Colon (tissue), 2 donors: ENCODE data around the gene SHISAL1.
"Not testable (repeated sequence)": the region's sequence is repeated elsewhere in the genome, so short reads cannot be mapped to it uniquely, and the experiment has no call there.

ENCODE experiments used
- FAIRE-seq: peaks from 2 replicates; lab custom pipeline; 2012; peaks lifted over from hg19 to GRCh38; lab: Jason Lieb, UNC
- donor health status: control.
- donor health status: control.

Gene SHISAL1

GRCh38 chr22:44260216-44261035 is 52.3 kb downstream of the SHISAL1 start:
- no peak for FAIRE-seq

DNA sequence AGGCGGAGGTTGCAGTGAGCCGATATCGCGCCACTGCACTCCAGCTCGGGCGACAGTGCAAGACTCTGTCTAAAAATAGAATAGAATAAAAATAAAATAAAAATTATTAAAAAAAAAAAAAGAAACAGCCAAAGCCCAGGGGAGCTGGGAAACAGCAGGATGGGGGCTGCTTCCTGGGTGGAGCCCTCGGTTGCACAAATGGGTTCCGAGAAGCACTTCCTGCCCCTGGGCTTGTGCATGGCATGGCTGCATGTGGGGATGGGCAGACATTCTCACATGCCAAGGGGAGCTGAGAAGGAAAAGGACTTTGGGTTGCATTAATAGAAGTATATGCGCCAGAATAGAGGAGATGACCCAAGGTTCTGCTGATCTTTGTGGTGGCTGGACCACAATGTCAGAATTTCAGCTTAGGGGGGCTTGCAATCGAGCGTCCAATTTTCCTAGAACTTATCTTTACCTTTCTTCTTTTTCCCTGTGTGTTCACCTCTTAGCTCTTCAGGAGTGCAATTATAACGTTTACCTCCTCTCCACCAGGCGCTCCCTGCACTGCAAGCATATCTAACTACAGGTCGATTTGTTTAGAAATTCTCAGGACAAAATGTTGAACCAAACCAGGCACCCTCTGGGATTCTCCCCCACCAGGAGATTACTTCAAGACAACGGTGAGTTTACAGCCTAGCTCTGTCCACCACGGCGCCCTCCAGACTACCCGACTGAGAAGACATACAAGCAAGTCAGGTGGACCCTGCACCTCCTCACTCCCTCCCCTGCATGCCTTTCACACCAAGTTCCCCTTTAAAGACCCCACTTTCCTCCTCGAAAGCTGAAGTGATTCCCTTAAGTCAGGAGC is 53.2 kb downstream of the SHISAL1 start:
- no peak for FAIRE-seq

- no peak for FAIRE-seq
Measured at GRCh38 chr22:44256556-44257485, 55.9 kb downstream of the SHISAL1 start.

DNA sequence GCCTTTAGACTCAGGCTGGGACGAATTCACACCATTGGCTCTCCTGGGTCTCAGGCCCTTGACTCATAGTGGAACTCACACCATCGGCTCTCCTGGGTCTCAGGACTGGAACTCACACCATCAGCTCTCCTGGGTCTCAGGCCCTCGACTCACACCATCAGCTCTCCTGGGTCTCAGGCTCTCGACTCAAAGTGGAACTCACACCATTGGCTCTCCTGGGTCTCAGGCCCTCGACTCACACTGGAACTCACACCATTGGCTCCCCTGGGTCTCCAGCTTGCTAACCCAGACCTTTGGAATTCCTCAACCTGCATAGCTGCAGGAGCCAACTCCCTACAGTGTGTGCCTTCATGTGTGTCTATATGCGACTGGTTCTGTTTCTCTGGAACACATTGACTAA is 56.7 kb downstream of the SHISAL1 start:
- FAIRE-seq: no peak

GRCh38 chr22:44254811-44255210 is 57.9 kb downstream of the SHISAL1 start:
- FAIRE-seq: no peak

GRCh38 chr22:44249376-44250147 is 63.2 kb downstream of the SHISAL1 start:
- no peak for FAIRE-seq

- FAIRE-seq: no peak
Measured at GRCh38 chr22:44248926-44249325, 63.8 kb downstream of the SHISAL1 start.

GRCh38 chr22:44247923-44248892 is 64.5 kb downstream of the SHISAL1 start:
- FAIRE-seq: no peak

DNA sequence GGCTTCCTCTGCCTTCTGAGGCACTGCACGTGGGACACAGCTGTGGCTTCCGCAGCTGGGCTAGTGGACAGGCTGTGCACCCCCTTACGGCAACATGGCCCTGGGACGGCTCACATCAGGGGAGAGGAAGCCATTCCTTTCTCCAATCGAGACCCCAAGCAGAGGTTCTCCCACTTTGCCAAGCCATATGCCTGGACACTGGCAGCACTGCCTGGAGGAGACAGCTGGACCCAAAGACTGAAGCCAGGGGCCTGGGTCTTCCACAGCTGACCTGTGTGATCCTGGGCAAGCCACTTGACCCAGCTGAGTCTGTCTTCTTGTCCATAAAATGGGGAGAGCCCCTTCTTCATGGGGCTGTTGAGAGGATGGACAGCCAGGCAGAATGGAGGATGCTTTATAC is 65.4 kb downstream of the SHISAL1 start:
- no peak for FAIRE-seq

- no peak for FAIRE-seq
Measured at GRCh38 chr22:44246615-44247326, 66.0 kb downstream of the SHISAL1 start.

- no peak for FAIRE-seq
Measured at GRCh38 chr22:44245867-44246266, 66.9 kb downstream of the SHISAL1 start.

GRCh38 chr22:44245438-44245837 is 67.3 kb downstream of the SHISAL1 start:
- no peak for FAIRE-seq

GRCh38 chr22:44244265-44244822 is 68.4 kb downstream of the SHISAL1 start:
- FAIRE-seq: no peak

- no peak for FAIRE-seq
Measured at GRCh38 chr22:44243761-44244160, 69.0 kb downstream of the SHISAL1 start.

DNA sequence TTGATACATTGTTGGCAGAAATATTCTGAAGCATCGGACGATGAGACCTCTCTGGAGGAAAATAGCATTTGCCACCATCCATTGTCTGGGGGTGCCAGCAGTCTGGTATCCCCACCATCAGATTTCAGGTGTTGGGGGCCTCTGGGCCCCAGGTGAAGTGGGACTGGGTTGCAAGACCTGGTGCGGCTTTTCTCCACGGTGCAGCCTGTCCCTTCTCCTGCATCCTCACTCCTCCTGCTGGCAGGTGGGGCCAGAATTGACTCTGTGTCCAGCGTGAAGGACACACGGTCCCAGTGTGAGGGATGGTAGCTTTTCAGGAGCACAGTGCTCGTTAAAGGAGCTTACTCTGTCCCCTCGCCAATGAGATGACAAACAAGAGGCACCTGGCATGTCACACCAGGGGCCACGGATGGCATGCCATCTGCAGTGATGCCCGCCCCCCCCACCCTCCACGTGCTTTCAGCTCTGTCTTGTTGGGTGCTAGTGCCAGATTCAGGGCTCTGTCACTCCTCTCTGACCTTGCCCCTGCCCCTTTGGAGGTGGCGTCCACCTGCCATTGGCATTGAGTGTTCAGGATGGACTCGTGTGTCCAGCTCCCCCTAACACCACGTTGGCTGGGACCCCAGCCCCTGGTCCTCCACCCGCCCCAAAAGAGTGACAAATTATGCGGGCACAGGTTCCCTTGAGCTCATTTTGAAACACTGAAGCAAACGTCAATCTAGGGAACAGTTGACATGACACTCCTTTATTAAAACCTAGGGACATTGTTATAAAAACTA is 69.6 kb downstream of the SHISAL1 start:
- no peak for FAIRE-seq

- FAIRE-seq: not testable (repeated sequence)
Measured at GRCh38 chr22:44241121-44241520, 71.6 kb downstream of the SHISAL1 start.

DNA sequence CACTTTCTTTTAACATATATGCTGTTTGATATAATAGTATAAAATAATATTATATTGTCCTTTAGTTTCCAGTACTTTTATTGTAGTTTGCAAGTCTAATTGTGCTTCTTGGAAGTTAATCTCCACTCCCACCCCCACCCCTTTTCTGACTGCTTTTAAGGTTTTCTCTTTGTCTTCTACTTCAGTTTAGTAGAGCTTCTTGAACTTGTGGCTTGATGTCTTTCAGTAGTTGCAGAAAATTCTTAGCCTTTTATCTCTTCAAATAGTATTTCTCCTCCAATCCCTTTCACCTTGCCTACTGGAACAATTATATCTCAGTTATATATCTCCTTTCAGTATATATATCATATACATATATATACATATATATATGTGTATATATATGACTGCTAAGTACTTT is 75.5 kb downstream of the SHISAL1 start:
- FAIRE-seq: no peak

DNA sequence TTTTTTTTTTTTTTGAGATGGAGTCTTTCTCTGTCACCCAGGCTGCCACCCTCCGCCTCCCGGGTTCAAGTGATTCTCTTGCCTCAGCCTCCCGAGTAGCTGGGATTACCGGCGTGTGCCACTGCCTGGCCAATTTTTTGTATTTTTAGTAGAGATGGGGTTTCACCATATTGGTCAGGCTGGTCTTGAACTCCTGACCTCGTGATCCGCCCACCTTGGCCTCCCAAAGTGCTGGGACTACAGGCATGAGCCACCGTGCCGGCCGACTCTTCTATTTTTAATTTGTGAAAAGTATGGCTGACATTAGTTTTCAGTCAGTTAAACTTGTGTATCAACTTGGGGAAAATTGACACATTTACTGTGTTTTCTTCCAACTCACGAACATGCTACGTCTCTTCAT is 78.4 kb downstream of the SHISAL1 start:
- FAIRE-seq: not testable (repeated sequence)
